GM21528 (cell line): Measurements from ENCODE around the gene HMGCL.
A peak's percentile ranks its signal among the peaks of the same experiment; 100 is the strongest.
"Not testable (repeated sequence)": the region's sequence is repeated elsewhere in the genome, so short reads cannot be mapped to it uniquely, and the experiment has no call there.

Source experiments
- ATAC-seq: cut with Tn5 transposase; IDR thresholded peaks from one replicate; pipeline ENCODE4 v1.9.1; 2021; ENCODE audit warnings: mild to moderate bottlenecking, moderate library complexity; ENCODE audit not compliant: unreplicated experiment, low FRiP score

Gene HMGCL

DNA sequence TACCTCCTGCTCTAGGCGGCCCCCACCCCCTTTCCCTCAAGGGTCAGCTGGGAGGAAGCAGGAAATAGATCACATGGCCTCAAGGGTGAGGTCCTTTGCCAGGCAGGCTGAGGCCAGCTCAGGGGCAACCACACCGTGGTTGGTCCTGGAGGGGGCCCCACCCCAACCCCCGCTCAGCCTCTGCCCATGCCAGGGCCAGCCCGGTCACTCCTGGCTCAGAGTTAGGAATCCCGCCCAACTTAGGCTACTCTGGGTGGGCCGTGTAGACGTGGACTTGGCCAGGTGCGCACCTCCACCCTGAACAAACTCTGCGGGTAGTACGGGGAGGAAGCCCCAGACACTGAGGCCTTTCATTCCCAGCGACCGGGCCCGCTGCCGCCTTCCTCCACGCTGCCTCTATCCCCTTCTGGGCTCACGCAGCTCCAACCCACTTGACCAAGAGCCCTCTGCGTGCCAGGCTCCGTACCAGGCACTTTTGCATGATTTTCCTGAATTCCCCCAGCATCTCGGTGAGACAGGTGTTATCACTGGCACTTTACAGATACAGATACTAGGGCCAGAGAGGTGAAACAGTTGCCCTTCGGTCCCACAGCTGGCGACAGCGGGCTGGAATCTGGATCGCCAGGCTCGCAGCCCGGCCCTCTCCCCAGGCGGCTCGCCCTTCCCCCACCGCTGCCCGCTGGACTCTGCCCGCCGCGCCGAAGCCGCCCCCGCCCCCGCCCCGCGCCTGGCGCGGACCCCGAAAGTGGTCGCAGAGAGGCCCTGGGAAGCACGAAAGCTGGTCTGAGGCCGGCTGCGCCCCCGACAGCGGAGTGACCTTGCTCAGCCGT, 25.4 kb downstream of the HMGCL start:
- peak; percentile 13 for ATAC-seq

DNA sequence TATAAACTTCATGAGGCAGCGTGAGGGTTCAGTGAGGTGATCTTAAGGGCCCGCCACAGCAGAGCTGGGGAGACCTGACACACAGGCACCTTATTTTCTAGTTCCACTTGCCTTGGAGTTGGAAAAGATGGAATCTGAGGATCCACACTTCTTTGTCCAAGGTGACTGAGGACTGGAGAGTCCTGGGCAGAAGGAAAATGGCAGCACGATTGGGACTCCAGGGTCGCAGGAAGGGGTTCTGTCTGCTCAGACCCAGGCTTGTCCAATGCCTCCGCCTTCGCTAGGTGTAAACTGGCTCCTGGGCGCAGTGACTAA, 26.0 kb downstream of the HMGCL start:
- ATAC-seq = no peak

DNA sequence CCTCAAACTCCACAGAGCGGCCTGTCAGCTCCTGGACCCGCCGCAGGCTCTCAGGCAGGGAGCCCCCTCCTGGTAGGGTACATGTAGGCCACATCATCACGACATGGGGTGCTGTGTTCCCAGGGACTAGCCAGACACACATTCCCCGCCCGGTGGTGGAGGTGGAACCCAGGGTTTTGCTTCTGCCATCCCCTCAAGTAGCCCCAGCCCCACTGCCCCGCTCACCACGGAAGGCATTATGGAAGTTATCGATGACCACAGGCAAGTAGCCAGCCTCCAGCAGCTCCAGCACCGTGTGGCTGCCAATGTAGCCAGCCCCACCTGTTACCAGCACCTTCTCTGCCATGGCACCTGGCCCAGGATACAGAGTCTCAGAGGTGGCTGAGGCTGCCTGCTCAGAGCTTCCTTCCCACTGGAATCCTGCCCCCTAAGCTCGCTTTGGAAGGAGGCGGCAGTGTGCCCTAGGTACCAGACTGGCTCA, 26.5 kb downstream of the HMGCL start:
- ATAC-seq = no peak

DNA sequence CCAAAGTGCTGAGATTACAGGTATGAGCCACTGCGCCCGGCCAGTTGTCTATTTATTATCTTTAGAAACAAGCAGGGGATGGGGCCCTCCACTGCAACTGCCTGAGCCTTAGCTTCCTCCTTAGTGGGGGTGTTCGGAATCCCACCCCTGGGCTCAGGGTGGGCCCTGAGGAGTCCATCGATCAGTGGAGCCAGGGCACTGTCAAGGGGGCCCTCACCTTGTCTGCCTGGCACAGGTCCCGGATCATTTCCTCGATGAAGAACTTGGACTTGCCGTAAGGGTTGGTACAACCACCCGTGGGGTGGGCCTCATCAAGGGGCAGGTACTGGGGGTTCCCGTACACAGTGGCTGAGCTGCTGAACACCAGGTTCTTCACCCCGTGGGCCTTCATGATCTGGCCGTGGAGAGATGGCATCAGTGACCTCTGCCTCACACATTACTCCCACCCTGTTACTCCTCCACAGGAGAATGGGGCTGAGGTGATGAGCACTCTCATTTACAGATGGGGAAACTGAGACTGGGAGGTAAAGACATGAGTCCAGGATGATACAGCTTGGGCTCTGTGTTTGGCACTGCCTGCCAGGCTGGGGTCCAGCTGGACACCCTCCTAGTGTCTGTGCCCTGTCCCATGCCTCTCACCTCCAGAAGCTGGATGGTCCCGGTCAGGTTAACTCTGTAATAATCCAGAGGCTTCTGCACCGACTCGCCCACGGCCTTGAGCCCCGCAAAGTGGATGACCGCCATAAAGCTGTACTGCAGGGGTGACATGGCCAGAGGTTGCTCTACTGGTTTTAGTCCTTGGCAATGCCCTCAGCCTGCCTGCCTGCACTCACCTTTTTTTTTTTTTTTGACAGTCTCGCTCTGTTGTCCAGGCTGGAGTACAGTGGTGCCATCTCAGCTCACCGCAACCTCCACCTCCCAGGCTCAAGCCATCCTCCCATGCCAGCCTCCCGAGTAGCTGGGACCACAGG, 27.5 kb downstream of the HMGCL start:
- ATAC-seq = no peak

DNA sequence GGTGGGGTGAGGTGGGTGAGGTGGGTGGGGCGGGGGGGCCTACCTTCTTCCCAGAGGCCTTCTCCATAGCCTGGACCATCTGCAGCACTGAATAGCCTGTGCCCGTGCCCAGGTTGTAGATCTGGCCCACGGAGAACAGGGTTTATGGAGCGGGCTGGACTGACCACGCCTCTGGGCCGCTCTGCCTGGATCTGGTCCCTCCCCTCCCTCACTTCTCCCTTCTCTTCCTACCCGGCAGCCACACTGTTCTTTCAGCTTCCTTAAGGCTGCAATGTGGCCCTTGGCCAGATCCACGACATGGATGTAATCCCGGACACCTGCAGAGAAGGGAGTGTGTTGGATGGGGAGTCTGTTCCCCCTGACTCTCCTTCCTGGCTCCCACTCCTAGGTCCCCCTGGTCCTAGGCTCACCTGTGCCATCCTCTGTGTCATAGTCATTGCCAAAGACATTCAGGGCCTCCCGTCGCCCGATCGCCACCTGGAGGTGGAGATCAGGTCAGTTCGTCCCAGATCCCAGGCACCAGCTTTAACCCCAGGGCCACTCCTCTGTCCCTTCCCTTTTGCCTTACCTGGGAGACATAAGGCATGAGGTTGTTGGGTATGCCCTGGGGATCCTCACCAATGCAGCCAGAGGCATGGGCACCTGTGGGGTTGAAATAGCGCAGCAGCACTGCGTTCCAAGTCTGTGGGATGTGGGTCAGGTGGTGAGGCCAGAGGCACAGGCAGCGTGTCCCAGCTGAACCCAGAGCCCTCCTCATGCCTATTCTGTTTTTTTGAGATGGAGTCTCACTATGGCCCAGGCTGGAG, 28.6 kb downstream of the HMGCL start:
- no peak for ATAC-seq

DNA sequence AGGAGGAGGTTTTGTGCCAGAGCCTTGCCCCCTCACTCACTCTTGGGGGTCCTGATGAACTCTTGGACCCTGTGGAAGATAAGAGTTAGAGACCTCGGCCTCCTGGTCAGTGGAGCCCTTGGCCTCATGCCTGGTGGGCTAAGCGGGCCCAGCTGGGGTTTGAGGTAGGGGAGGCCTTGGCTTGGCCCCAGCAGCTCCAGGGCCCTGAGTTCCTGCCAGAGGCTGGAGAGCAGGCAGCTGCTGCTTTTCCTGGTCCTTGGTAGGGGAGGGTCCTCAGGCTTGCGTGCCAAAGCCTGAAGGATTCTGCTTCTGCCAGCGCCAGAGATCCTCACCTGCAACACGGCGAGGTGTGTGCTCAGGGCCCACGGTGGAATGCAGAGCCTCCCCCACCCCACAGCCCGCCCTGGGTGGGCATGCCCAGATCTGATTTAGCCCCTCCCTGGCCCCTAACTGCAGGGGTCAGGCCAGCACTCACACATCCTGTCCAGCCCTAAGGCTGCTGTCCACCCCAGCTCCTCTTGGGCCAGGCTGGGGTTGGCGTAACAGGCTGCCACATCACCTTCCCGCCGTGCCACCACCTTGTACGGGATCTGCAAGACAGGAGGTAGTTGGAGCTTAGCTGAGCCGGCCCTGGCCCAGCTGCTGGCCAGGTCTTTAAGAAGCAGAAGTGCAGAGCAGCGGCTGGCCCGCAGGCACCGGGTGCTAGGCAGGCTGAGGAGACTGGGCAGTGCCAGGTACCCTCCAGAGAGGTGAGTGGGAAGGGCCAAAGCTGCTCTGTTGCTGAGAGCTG, 29.4 kb downstream of the HMGCL start:
- ATAC-seq = no peak

DNA sequence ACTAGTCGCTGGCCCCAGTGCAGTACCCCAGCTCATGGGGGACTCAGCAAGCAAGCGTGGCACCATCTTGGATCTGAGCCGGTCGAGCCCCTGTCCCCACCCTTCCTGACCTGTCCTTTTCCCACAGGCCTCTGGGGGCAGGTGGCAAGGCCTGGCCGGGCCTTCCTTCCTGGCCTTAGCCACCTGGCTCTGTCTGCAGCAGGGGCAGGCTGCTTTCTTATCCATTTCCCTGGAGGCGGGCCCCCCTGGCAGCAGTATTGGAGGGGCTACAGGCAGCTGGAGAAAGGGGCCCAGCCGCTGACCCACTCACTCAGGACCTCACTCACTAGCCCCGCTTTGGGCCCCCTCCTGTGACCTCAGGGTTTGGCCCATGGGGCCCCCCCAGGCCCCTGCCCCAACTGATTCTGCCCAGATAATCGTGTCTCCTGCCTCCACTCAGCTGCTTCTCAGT, 30.5 kb downstream of the HMGCL start:
- not testable (repeated sequence) for ATAC-seq

DNA sequence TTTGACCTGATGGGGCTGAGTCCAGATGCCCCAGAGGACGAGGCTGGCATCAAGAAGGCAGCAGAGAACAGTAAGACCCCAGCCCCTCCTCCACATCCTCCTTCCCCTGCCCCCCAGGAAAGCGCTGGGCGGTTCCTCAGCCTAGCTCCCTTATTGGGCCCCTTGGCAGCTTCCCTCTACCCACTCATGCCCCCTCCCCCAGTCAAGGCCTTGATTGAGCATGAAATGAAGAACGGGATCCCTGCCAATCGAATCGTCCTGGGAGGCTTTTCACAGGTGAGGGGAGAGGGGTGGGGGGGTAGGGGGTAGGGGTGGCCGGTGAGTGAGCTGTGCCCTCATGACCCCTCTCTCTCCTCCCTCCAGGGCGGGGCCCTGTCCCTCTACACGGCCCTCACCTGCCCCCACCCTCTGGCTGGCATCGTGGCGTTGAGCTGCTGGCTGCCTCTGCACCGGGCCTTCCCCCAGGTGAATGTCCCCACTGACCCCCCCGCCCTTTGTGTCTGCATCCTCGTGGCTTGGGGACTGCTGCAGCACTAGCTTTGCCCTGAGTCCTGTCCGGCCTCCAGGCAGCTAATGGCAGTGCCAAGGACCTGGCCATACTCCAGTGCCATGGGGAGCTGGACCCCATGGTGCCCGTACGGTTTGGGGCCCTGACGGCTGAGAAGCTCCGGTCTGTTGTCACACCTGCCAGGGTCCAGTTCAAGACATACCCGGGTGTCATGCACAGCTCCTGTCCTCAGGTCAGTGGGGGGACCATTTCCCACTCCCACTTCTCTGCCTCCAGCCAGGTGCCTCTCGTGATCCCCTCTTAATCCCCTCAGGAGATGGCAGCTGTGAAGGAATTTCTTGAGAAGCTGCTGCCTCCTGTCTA, 31.1 kb downstream of the HMGCL start:
- ATAC-seq = no peak

DNA sequence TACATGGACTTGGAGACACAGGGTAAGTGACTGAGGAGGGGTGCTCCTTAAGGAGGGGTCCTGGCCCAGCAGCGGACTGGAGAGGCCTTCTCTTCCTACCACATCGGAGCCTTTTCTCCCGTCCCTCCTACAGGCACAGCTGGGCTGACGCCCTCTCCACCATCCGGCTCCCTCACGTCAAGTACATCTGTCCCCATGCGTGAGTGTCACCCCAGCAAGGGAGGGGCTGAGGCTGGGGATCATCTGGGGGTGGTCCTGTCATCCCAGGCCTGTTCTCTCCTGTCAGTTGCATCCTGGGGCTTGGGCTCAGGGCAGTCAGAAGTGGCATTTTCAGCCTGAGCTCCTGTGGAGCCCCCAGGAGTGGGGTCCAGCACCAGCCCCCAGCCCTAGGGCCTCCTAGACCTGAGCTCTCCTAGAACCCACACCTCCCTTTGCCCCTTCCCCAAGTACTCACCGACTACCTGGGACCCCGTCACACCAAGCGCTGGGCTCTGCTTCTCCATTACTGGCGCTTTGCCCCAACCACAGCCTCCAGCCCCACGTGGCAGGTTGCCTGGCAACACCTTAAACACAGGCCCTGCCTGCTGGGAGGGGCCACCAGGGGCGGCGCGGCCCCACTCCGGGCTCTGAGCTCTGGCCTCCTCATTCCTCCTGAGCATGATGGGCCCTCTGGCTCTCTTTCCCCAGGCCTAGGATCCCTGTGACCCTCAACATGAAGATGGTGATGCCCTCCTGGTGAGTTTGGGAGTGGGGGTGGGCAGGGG, 32.0 kb downstream of the HMGCL start:
- no peak for ATAC-seq

DNA sequence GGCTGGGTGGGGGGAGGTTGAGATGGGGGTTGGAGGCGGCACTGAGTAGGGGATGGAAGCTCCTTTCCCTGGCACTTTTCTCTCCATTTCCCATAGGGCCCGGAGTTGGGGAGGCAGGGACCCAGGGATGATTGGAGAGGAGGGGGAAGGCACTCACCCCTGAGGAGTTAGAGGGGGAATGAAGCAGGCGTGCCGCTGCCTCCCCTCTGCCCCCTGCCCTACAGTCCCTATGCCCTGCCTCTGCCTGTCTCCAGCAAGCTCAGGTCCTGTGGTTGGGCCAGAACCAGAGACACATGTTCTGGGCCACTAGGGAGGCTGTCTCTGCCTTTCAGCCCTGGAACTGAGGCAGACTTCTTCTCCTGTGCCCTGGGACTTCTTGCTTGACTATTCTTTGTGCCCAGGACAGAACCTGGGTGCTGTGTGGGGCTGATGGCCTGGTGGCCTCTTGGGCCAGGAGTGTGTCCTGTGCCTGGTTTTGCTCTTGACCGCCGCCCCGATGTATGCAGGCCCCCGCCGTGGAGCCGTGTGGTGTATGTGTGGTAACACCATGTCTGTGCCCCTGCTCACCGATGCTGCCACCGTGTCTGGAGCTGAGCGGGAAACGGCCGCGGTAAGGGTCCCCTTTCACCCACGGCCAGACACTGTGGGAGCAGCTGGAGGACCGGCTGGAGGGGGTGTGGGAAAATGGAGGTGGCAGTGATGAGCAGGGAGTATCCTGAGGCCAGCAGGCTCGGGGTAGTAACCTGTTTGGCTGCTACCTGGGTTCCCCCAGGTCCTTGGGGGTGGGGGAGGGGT, 32.9 kb downstream of the HMGCL start:
- no peak for ATAC-seq

DNA sequence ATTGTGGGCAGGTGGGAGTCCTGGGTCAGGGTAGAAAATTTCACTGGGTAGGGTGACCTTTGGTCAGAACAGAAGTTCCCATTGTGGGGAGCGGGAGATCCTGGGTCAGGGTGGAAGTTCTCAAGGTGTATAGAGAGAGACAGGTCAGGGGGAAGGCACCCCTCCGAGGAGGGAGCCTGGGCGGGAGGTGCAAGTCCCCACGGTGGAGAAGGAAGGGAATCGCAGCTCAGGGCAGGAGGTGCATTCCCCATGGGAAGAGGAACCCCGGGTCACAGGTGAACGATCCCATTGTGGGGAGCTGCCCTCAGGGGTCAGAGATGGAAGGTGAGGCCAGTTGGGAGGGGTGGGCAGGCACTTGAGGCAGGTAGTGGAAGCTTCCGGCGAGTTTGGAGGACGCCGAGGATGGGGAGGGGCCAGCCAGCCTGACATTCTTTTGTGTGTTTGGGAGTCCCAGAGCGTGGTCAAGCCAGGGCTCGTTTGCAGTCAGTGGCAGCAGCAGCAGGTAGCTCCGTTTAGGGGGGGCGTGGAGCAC, 33.6 kb downstream of the HMGCL start:
- ATAC-seq = no peak

DNA sequence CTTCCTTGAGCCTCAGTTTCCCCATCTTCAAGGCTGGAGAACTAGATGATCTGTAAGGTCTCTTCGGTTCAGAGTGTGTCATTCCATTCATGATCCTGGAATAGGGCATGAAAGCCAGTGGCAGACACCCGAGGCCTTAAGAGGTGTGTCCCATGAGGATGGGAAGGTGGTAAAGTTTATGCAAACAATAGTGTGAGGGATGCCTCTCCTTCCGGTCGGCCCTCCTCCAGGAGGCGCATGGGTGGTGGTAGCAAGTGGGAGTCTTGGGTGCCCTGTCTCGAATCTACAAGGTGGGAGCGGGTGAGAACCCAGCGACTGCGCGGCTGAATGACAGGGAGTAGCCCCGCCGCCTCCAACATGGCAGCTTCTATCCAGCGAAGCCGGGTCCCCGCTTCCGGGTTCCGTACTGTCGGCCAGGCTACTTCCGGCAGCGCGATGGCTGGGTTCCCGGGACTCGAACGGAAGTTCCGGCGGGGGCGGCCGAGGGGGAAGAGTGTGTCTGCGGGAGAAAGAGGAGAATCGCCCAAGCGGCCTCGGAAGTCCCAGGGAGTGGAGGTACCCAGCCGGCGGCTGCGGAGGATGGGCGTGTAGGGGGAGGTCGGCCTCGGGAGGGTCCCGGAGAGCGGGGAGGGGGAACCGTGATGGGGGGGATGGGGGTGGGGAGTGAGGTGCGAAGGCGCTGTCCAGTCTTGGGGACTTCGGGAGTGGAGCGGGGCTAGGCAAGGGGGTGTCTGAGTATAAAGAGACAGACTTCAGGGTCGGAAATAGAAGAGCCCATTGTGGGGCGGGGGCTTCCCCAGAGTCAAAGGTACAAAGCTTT, 34.3 kb downstream of the HMGCL start, which contains the start of gene LYPLA2:
Gene LYPLA2, plus strand, starts transcription at position 450 of the 820 bp plus-strand sequence. CDS start 1,538 bp downstream, outside the sequence.
- ATAC-seq = peak; percentile 72

DNA sequence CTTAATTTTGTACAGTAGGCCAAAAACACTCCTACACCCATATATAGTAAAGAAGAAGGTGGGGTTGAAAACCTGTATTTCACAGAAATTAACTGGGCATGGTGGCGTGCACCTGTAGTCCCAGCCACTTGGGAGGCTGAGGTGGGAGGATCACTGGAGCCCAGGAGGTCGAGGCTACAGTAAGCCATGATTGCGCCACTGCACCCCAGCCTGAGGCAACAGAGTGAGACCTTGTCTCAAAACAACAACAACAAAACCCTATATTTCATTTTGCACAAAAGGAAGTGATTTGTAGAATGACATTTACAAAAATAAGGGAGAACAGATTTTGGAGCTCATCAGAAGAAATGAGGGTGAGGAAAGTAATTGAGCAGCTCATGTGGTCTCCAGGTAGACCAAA, 36.5 kb downstream of the HMGCL start:
- ATAC-seq = no peak

DNA sequence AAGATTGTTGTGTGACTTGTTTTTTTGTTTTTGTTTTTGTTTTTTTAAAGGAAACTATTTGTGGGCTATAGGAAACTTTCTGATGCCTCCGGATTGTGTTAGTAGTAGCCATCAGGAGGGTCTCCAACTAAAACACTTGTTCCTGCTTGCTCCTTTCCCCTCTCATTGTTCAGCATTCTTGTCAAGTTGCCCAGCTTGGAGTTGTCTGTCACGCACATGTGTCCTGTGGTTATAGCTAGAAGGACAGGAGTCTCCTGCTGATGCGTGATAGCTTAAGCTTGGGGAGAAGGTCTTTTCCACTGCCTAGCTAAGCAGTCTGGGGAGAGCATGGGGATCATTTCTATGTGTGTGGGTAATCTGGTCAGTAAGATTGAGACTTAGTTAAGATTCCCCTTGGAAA, 37.5 kb downstream of the HMGCL start:
- ATAC-seq = no peak

DNA sequence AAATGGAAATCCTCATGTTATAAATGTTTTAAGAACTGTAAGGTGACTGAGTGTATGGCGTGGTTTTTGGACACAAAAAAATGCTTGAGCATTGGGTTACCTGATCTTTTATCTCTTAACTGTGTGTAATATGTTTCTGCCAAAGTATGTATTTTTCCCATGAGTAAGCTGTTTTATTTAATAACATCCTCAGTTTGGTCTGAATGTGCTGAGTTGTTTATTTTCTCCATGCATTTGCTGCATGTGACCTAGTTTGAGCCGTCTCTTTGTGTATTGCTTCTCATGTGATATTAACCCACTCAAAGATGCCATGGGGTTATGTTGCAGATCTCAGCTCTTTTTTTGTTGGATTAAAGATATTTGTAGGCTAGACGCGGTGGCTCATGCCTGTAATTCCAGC, 40.4 kb downstream of the HMGCL start:
- no peak for ATAC-seq

DNA sequence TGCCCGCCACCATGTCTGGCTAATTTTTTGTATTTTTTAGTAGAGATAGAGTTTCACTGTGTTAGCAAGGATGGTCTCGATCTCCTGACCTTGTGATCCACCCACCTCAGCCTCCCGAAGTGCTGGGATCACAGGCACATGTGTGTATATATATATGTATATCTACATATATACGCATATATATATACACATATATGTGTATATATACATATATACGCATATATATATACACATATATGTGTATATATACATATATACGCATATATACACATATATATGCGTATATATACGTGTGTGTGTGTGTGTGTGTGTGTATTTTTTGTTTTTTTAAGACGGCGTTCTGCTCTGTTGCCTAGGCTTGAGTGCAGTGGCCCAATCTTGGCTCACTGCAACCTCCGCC, 42.1 kb downstream of the HMGCL start:
- not testable (repeated sequence) for ATAC-seq
